Suprapubic skin (tissue), 4 donors: ENCODE results near the gene CLK1. TPM values are rescaled to one million over a fixed set of nuclear protein-coding genes. Genes with fewer than 3 reads are reported as not detected.
A peak's percentile ranks its signal among the peaks of the same experiment; 100 is the strongest.

ENCODE experiments used
- DNase-seq, 2 donors: peaks; one replicate each; pipeline ENCODE4 v3.0.0-alpha.2; 2019; ENCODE audit warnings: low spot score in 2 of 2
- H3K27ac ChIP-seq: fragments of 200-600 bp; sonication (generic); one replicate; pipeline ENCODE4 v1.5.1; 2019
- H3K27me3 ChIP-seq: fragments of 200-600 bp; sonication (generic); one replicate; pipeline ENCODE4 v1.5.1; 2019
- H3K36me3 ChIP-seq: fragments of 200-600 bp; sonication (generic); one replicate; pipeline ENCODE4 v1.5.1; 2019
- H3K4me1 ChIP-seq: fragments of 200-600 bp; sonication (generic); one replicate; pipeline ENCODE4 v1.5.1; 2019
- H3K4me3 ChIP-seq: fragments of 200-600 bp; sonication (generic); one replicate; pipeline ENCODE4 v1.5.1; 2019; ENCODE audit warnings: mild to moderate bottlenecking
- H3K9me3 ChIP-seq: fragments of 200-600 bp; sonication (generic); one replicate; pipeline ENCODE4 v1.5.1; 2019
- EP300 ChIP-seq: sonication (generic); formaldehyde crosslinking; IDR thresholded peaks from one replicate; pipeline ENCODE4 v1.6.1; 2017; ENCODE audit warnings: antibody characterized with exemption
- POLR2A ChIP-seq, 2 donors: fragments of 450-650 bp; IDR thresholded peaks; one replicate each; pipeline ENCODE4 v1.6.1; 2017; ENCODE audit warnings: antibody characterized with exemption in 2 of 2, mild to moderate bottlenecking in 2 of 2, moderate library complexity in 2 of 2
- POLR2AphosphoS5 ChIP-seq, 3 donors: sonication (generic); formaldehyde crosslinking; IDR thresholded peaks; one replicate each; pipeline ENCODE4 v1.6.1; 2017; ENCODE audit warnings: antibody characterized with exemption in 3 of 3
- WGBS: methylation state at CpG from one replicate; pipeline ENCODE4 v1.1.5; 2018; 5-methylcytosine and 5-hydroxymethylcytosine counted together
- total RNA-seq, 4 donors: library from RNA; depleted of rRNA; stranded (reverse); fragments of >200 nt; gene quantifications; one replicate each; pipeline ENCODE4 v1.1.0, GENCODE V29; 2016
- TF ChIP-seq, protein P1 (sequence below), 2 donors: fragments of 200-600 bp in 1 of 2; fragments of 450-650 bp in 1 of 2; sonication (generic) in 1 of 2; IDR thresholded peaks; one replicate each; pipeline ENCODE4 v1.5.1; 2016 to 2019; ENCODE audit warnings: antibody characterized with exemption in 2 of 2, mild to moderate bottlenecking in 1 of 2, moderate library complexity in 1 of 2

CLK1 gene
- total RNA-seq, 4 donors from 2014 or later = 61.0 to 394 (median 130) TPM

- DNase-seq = no peak
- no peaks in the 10 kb centered on the region for H3K9me3 ChIP-seq
- H3K27me3 ChIP-seq = no peaks in the 10 kb centered on the region
- H3K4me1 ChIP-seq = peaks cover 7% of the 10 kb centered on the region
- TF ChIP-seq, protein P1, sequence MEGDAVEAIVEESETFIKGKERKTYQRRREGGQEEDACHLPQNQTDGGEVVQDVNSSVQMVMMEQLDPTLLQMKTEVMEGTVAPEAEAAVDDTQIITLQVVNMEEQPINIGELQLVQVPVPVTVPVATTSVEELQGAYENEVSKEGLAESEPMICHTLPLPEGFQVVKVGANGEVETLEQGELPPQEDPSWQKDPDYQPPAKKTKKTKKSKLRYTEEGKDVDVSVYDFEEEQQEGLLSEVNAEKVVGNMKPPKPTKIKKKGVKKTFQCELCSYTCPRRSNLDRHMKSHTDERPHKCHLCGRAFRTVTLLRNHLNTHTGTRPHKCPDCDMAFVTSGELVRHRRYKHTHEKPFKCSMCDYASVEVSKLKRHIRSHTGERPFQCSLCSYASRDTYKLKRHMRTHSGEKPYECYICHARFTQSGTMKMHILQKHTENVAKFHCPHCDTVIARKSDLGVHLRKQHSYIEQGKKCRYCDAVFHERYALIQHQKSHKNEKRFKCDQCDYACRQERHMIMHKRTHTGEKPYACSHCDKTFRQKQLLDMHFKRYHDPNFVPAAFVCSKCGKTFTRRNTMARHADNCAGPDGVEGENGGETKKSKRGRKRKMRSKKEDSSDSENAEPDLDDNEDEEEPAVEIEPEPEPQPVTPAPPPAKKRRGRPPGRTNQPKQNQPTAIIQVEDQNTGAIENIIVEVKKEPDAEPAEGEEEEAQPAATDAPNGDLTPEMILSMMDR (IDR thresholded peaks at IDR 0.05) = no peak
- TF ChIP-seq POLR2AphosphoS5 (IDR thresholded peaks at IDR 0.05) = no peak
- TF ChIP-seq POLR2A (IDR thresholded peaks at IDR 0.05) = no peak
- no peak for TF ChIP-seq EP300
- WGBS = 57% methylated on average over 3 of the region's 3 CpGs
- H3K4me3 ChIP-seq = no peak overlapping the region
- H3K27ac ChIP-seq = no peak overlapping the region
- H3K36me3 ChIP-seq = peaks cover 46% of the 10 kb centered on the region
These were observed 6.7 kb upstream of the CLK1 start for GRCh38 chr2:200871151-200871550.

DNA sequence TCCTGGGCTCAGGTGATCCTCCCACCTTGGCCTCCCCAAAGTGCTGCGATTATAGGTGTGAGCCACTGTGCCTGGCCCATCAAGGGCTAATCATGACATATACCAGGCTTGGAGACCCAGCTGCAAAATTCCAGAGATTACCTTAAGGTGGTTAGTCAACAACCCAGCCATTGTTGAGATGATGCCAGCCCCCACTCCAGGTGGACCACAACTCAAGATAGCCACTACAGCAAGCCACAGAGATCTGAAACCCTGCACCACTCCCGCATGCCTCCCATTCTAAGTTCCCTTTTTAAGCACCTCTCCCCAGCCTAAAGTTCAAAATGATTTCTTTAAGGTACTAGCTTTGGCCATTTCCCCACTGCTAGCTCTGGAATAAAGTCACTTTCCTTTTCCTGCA is 4.6 kb upstream of the CLK1 start:
- 88% methylated on average over 2 of the region's 2 CpGs for WGBS
- Histone ChIP-seq H3K9me3 (no peaks in the 10 kb centered on the region), H3K27ac (no peak overlapping the region), H3K4me3 (no peak overlapping the region), H3K36me3 (peaks cover 24% of the 10 kb centered on the region), H3K4me1 (peaks cover 13% of the 10 kb centered on the region), H3K27me3 (no peaks in the 10 kb centered on the region)
- no peak for DNase-seq
- no peak for TF ChIP-seq EP300
- no peak for TF ChIP-seq POLR2A (IDR thresholded peaks at IDR 0.05)
- TF ChIP-seq POLR2AphosphoS5 (IDR thresholded peaks at IDR 0.05) = no peak
- TF ChIP-seq, protein P1 (IDR thresholded peaks at IDR 0.05) = no peak

DNA sequence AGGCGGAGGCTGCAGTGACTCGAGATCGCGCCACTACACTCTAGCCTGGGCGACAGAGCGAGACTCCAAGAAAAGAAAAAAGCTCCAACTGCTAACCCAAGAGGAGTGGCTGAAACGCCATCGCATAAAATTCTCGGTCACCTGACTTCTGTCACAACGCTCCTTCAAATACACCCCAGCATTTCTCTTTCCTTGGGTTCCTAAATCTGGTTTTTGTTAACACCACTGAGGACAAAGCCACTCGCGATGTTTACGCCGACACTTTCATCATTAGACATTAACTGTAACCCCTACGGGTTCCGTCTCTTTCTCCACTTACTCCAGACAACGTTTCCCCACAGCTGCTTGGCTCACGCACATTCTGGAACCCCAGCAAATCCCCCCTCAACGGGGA is 679 bp downstream of the CLK1 start:
- H3K4me3 ChIP-seq = peak overlapping the region; percentile 94
- peak overlapping the region; percentile 100 for H3K27ac ChIP-seq
- 0% methylated on average over 19 of the region's 19 CpGs for WGBS
- DNase-seq = no peak
- H3K4me1 ChIP-seq = peaks cover 45% of the 10 kb centered on the region
- no peak for TF ChIP-seq POLR2AphosphoS5 (IDR thresholded peaks at IDR 0.05)
- TF ChIP-seq, protein P1 (IDR thresholded peaks at IDR 0.05) = no peak
- TF ChIP-seq EP300 = no peak
- TF ChIP-seq POLR2A (IDR thresholded peaks at IDR 0.05) = no peak
- H3K36me3 ChIP-seq = peaks cover 13% of the 10 kb centered on the region
- no peaks in the 10 kb centered on the region for H3K9me3 ChIP-seq
- no peaks in the 10 kb centered on the region for H3K27me3 ChIP-seq

GRCh38 chr2:200862532-200863000 is 1.9 kb downstream of the CLK1 start:
- peak overlapping the region; percentile 100 for H3K27ac ChIP-seq
- H3K36me3 ChIP-seq = peaks cover 25% of the 10 kb centered on the region
- peaks cover 55% of the 10 kb centered on the region for H3K4me1 ChIP-seq
- H3K9me3 ChIP-seq = no peaks in the 10 kb centered on the region
- WGBS = under 1% methylated on average over 13 of the region's 13 CpGs
- peak in 1 of 2 donors; percentile 38 for TF ChIP-seq POLR2A (IDR thresholded peaks at IDR 0.05)
- TF ChIP-seq, protein P1 (IDR thresholded peaks at IDR 0.05) = no peak
- peak in 2 of 3 donors; percentile 8 to 22 for TF ChIP-seq POLR2AphosphoS5 (IDR thresholded peaks at IDR 0.05)
- no peaks in the 10 kb centered on the region for H3K27me3 ChIP-seq
- H3K4me3 ChIP-seq = peak overlapping the region; percentile 94
- DNase-seq = no peak

DNA sequence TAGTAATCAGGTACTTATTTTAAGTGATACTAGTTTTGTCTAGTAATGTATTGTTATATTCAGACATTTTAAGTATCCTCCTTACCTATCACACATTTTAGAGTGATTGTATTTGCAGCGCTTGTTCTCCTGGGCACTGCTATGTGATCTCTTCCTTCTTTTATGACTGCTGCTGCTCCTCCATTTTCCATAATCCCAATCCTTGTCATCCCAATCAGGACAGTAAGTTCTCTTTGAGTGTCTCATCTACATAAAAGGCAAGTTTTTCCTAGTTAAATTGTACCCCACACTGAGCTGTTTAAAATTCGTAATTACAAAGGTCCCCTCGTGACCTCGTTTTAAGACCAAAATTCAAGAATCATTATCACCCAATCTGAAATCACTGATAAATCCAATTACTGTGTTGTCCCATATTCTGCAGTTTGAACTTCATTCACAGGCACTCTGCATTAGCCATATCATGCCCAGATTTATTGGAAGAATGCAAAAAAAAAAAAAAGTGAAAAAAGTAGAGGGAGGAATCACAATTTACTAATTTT is 2.8 kb downstream of the CLK1 start:
- Histone ChIP-seq H3K36me3 (peaks cover 34% of the 10 kb centered on the region), H3K9me3 (no peaks in the 10 kb centered on the region), H3K4me1 (peaks cover 56% of the 10 kb centered on the region), H3K27ac (peak overlapping the region; percentile 10), H3K4me3 (peak overlapping the region; percentile 94), H3K27me3 (no peaks in the 10 kb centered on the region)
- no peak for DNase-seq
- TF ChIP-seq EP300 = no peak
- no peak for TF ChIP-seq POLR2A (IDR thresholded peaks at IDR 0.05)
- TF ChIP-seq POLR2AphosphoS5 (IDR thresholded peaks at IDR 0.05) = no peak
- TF ChIP-seq, protein P1 (IDR thresholded peaks at IDR 0.05) = no peak
- 5% methylated on average over 4 of the region's 4 CpGs for WGBS
